ENCODE data around the gene ABHD15. TPM values are rescaled to one million over a fixed set of nuclear protein-coding genes. Genes with fewer than 3 reads are reported as not detected.

The ABHD15 gene
- total RNA-seq, 1 experiment from 2014 or later = 8.2 TPM

DNA sequence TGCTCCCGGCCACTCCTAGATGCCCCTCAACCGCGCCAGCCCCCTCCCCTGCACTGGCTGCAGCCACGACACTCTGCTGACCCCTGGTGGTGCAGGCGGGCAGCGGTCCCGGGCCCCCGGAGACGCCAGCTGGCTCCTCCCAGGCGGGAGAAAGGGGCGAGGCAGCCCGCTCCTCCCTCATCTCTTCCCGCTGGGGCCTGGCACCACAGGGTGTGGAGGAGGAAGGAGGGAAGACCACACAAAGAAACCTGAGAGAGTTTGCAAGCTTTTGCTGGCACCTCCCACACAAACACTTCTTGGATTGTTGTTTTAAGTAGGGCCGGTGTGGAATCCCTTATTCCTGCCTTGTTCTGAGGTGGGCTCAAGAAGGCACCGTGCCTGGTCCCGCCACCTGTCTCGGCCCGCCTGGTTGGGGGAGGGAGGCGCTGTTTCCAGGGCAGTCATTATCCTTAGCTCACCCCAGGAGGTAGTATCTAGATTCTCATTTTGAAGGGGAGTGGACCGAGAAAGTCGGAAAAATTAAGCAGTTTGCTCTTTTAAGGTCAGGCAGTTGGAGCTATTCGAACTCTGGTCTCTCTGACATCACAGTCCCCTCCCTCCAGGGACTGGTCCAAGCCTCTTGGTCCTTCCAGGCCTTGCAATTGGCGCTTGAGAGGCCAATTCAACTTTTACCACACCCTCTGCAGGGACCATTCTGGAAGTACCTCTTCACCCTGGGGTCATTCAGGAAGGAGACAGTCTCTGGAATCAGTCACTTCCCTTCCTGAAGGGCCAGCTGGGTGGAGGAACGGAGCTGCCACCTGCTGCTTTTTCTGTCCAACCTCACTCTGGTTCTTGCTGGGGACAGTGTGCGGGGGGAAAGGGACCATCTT lies 25.1 kb upstream of the ABHD15 start:
- CTCF ChIA-PET = interaction anchor here (0.6 to 3.4 kb wide), 29 partner anchors 8 to 1583 kb away, joined by 3 to 57 read pairs (median 3); partner anchors contain the start of genes ABHD15, CORO6, NUFIP2 and PHF12
- H4K20me1 ChIP-seq (ENCODE audit: insufficient read depth) = no peaks in the 10 kb centered on the region
- H3K9me2 ChIP-seq (ENCODE audit: insufficient read depth) = no peaks in the 10 kb centered on the region
- H3K79me2 ChIP-seq (ENCODE audit: insufficient read depth, low read length) = peaks cover 53% of the 10 kb centered on the region
- no TSS peak for BruUV-seq (replicated peaks)
- DNase-seq (ENCODE audit: low read depth, low spot score) (peak; percentile 69), ATAC-seq (peak; percentile 65)
- peak overlapping the region; percentile 66 for H3K4me3 ChIP-seq (replicated peaks in 1 of 2; ENCODE audit: low read depth in 1 of 2, low read length in 2 of 2)
- H3K9ac ChIP-seq (ENCODE audit: low read length) = peak overlapping the region; percentile 84
- H3K4me2 ChIP-seq (ENCODE audit: low read length) = peak overlapping the region; percentile 91
- TF ChIP-seq POLR2A (IDR thresholded peaks at IDR 0.05; ENCODE audit: borderline replicate concordance, extremely low read depth, insufficient read depth, insufficient read length) (peak; percentile 29), YY1 (IDR thresholded peaks at IDR 0.05; ENCODE audit: extremely low read depth, insufficient replicate concordance, low read depth, low read length) (no peak), POLR2AphosphoS5 (IDR thresholded peaks at IDR 0.05; ENCODE audit: low read depth, low read length) (peak; percentile 53), ZFX (IDR thresholded peaks at IDR 0.05) (no peak), JUND (IDR thresholded peaks at IDR 0.05) (no peak), ZNF274 (IDR thresholded peaks at IDR 0.05; ENCODE audit: low read depth, low read length) (no peak), SRF (IDR thresholded peaks at IDR 0.05; ENCODE audit: low read depth) (no peak), SIN3A (IDR thresholded peaks at IDR 0.05; ENCODE audit: low read depth) (no peak), RAD21 (IDR thresholded peaks at IDR 0.05; ENCODE audit: low read depth) (peak; percentile 91)
- TF ChIP-seq, protein P1, sequence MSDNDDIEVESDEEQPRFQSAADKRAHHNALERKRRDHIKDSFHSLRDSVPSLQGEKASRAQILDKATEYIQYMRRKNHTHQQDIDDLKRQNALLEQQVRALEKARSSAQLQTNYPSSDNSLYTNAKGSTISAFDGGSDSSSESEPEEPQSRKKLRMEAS (IDR thresholded peaks at IDR 0.05) = peak; percentile 46
- TF ChIP-seq, protein P2, sequence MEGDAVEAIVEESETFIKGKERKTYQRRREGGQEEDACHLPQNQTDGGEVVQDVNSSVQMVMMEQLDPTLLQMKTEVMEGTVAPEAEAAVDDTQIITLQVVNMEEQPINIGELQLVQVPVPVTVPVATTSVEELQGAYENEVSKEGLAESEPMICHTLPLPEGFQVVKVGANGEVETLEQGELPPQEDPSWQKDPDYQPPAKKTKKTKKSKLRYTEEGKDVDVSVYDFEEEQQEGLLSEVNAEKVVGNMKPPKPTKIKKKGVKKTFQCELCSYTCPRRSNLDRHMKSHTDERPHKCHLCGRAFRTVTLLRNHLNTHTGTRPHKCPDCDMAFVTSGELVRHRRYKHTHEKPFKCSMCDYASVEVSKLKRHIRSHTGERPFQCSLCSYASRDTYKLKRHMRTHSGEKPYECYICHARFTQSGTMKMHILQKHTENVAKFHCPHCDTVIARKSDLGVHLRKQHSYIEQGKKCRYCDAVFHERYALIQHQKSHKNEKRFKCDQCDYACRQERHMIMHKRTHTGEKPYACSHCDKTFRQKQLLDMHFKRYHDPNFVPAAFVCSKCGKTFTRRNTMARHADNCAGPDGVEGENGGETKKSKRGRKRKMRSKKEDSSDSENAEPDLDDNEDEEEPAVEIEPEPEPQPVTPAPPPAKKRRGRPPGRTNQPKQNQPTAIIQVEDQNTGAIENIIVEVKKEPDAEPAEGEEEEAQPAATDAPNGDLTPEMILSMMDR (IDR thresholded peaks at IDR 0.05 in 2 of 3, conservative IDR thresholded peaks at IDR 0.05 in 1 of 3; ENCODE audit: borderline replicate concordance in 1 of 3, insufficient read depth in 1 of 3, low read depth in 2 of 3, low read length in 2 of 3) = peak; percentile 91 to 98 (median 93)
- peaks cover 36 to 69% of the 10 kb centered on the region in 2 experiments for H3K4me1 ChIP-seq (ENCODE audit: control insufficient read depth in 1 of 2, insufficient read depth in 2 of 2, low read length in 2 of 2)
- H3K9me3 ChIP-seq (ENCODE audit: control insufficient read depth in 1 of 2, insufficient read depth in 1 of 2, low read depth in 1 of 2, low read length in 2 of 2) = no peaks in the 10 kb centered on the region
- POLR2A ChIA-PET = interaction anchor here (1.0 to 1.5 kb wide), 3 partner anchors 11 to 33 kb away, joined by 3 to 6 read pairs (median 4); partner anchors contain the start of gene CORO6
- RAD21 ChIA-PET (ENCODE audit: low non-redundant PET in 1 of 2, low total read pairs in 2 of 2, uncharacterized antibody in 2 of 2, unreplicated experiment in 2 of 2) = interaction anchor here (0.6 to 1.1 kb wide), 7 partner anchors 10 to 506 kb away, joined by 3 read pairs; partner anchors contain the start of gene ABHD15 (in 1 of the 2)
- no peaks in the 10 kb centered on the region for H3K36me3 ChIP-seq (ENCODE audit: control insufficient read depth in 1 of 2, insufficient read depth in 2 of 2, low read length in 2 of 2)
- intact Hi-C loops (cut with micrococcal nuclease) = loop anchor here (1.0 to 10.0 kb wide), 2 partner anchors 222 to 447 kb away; no protein-coding TSS in a partner anchor
- peak overlapping the region; percentile 94 for H3K27ac ChIP-seq (ENCODE audit: low read depth, low read length)
- no peak overlapping the region for H2AFZ ChIP-seq (ENCODE audit: low read depth, low read length, poor library complexity, severe bottlenecking)
- no peaks in the 10 kb centered on the region for H3K27me3 ChIP-seq (ENCODE audit: insufficient read depth, low read length)

All from HCT116 (cell line).